HG03039 (cell line): ENCODE measurements around the gene LDLRAD4.

Experiments
- ATAC-seq: cut with Tn5 transposase; IDR thresholded peaks from one replicate; pipeline ENCODE4 v1.9.1; 2021; ENCODE audit warnings: mild to moderate bottlenecking, moderate library complexity; ENCODE audit not compliant: unreplicated experiment

LDLRAD4 gene

GRCh38 chr18:13201292-13201691 is 17.3 kb upstream of the LDLRAD4 start:
- ATAC-seq: no peak

- ATAC-seq: no peak
These were observed 16.0 kb upstream of the LDLRAD4 start for GRCh38 chr18:13202571-13202970.

GRCh38 chr18:13206301-13206700 is 12.3 kb upstream of the LDLRAD4 start:
- no peak for ATAC-seq

- no peak for ATAC-seq
These were observed 11.3 kb upstream of the LDLRAD4 start for GRCh38 chr18:13207294-13207693.

GRCh38 chr18:13211534-13211933 is 7.0 kb upstream of the LDLRAD4 start:
- no peak for ATAC-seq

- no peak for ATAC-seq
These were observed 5.3 kb upstream of the LDLRAD4 start for GRCh38 chr18:13213036-13213795.

- ATAC-seq: no peak
These were observed 4.0 kb upstream of the LDLRAD4 start for GRCh38 chr18:13214609-13215008.

- no peak for ATAC-seq
These were observed 2.4 kb upstream of the LDLRAD4 start for GRCh38 chr18:13216092-13216582.

- no peak for ATAC-seq
These were observed 1.7 kb upstream of the LDLRAD4 start for GRCh38 chr18:13216711-13217465.

GRCh38 chr18:13217466-13217961 is 1.0 kb upstream of the LDLRAD4 start:
- ATAC-seq: no peak

- no peak for ATAC-seq
These were observed 591 bp upstream of the LDLRAD4 start for GRCh38 chr18:13217971-13218367.

GRCh38 chr18:13218997-13219396 is 437 bp downstream of the LDLRAD4 start:
- ATAC-seq: no peak

- ATAC-seq: no peak
These were observed 1.1 kb downstream of the LDLRAD4 start for GRCh38 chr18:13219593-13220159.

- ATAC-seq: no peak
These were observed 1.9 kb downstream of the LDLRAD4 start for GRCh38 chr18:13220361-13220991.

- no peak for ATAC-seq
These were observed 3.6 kb downstream of the LDLRAD4 start for GRCh38 chr18:13221869-13222855.

GRCh38 chr18:13222856-13223281 is 4.3 kb downstream of the LDLRAD4 start:
- no peak for ATAC-seq

- ATAC-seq: no peak
These were observed 5.0 kb downstream of the LDLRAD4 start for GRCh38 chr18:13223311-13224143.

GRCh38 chr18:13225261-13225660 is 6.7 kb downstream of the LDLRAD4 start:
- no peak for ATAC-seq

GRCh38 chr18:13226533-13227144 is 8.1 kb downstream of the LDLRAD4 start:
- no peak for ATAC-seq
